PFSK-1 (cell line): ENCODE data around the gene ZDHHC5.

Experiments
- POLR2AphosphoS5 ChIP-seq: IDR thresholded peaks from 2 replicates; pipeline ENCODE4 v1.6.1; 2012; ENCODE audit warnings: low read depth, mild to moderate bottlenecking, control low read depth, low read length, moderate library complexity
- SIN3A ChIP-seq: IDR thresholded peaks from 2 replicates; pipeline ENCODE4 v1.6.1; 2012; ENCODE audit warnings: mild to moderate bottlenecking, low read length, moderate library complexity, borderline replicate concordance; ENCODE audit not compliant: insufficient read depth
- TAF1 ChIP-seq: IDR thresholded peaks from 2 replicates; pipeline ENCODE4 v1.6.1; 2012; ENCODE audit warnings: low read length, control low read depth, borderline replicate concordance; ENCODE audit not compliant: insufficient read depth
- TF ChIP-seq, protein P1 (sequence below), 2 experiments: IDR thresholded peaks; 2 replicates each; pipeline versions ENCODE4 v1.6.1 to v1.8.0; 2011 to 2012; ENCODE audit warnings: low read depth in 2 of 2, low read length in 2 of 2, control low read depth in 1 of 2, inconsistent platforms in 1 of 2, mild to moderate bottlenecking in 1 of 2, moderate library complexity in 1 of 2; ENCODE audit not compliant: insufficient read depth in 1 of 2

DNA sequence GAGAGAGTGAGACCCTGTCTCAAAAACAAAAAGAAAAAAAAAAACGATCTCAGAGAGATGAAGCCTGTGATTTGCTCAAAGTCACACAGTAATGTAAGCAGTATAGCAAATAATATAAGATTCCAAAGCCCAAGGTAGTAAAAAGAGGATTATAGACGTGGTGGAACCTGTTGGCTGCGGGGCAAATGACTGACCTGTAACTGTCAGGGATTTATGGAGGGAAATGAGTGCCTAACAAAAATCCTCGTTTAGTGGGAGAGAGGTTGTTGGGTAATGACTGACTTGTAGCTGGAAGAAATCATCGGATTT lies 11.1 kb upstream of the ZDHHC5 start:
- TF ChIP-seq, protein P1, sequence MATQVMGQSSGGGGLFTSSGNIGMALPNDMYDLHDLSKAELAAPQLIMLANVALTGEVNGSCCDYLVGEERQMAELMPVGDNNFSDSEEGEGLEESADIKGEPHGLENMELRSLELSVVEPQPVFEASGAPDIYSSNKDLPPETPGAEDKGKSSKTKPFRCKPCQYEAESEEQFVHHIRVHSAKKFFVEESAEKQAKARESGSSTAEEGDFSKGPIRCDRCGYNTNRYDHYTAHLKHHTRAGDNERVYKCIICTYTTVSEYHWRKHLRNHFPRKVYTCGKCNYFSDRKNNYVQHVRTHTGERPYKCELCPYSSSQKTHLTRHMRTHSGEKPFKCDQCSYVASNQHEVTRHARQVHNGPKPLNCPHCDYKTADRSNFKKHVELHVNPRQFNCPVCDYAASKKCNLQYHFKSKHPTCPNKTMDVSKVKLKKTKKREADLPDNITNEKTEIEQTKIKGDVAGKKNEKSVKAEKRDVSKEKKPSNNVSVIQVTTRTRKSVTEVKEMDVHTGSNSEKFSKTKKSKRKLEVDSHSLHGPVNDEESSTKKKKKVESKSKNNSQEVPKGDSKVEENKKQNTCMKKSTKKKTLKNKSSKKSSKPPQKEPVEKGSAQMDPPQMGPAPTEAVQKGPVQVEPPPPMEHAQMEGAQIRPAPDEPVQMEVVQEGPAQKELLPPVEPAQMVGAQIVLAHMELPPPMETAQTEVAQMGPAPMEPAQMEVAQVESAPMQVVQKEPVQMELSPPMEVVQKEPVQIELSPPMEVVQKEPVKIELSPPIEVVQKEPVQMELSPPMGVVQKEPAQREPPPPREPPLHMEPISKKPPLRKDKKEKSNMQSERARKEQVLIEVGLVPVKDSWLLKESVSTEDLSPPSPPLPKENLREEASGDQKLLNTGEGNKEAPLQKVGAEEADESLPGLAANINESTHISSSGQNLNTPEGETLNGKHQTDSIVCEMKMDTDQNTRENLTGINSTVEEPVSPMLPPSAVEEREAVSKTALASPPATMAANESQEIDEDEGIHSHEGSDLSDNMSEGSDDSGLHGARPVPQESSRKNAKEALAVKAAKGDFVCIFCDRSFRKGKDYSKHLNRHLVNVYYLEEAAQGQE (IDR thresholded peaks at IDR 0.05; ENCODE audit: insufficient read depth in 1 of 2, low read depth in 2 of 2, low read length in 2 of 2) = no peak
- TF ChIP-seq POLR2AphosphoS5 = no peak
- TF ChIP-seq TAF1 = no peak
- no peak for TF ChIP-seq SIN3A
